Neural progenitor cell (in vitro differentiated cells): Measurements from ENCODE around the gene CKAP2L. TPM values are rescaled to one million over a fixed set of nuclear protein-coding genes. Genes with fewer than 3 reads are reported as not detected.
A peak's percentile ranks its signal among the peaks of the same experiment; 100 is the strongest.
"Not testable (repeated sequence)": the region's sequence is repeated elsewhere in the genome, so short reads cannot be mapped to it uniquely, and the experiment has no call there.

Experiments
- DNase-seq: peaks from one replicate; pipeline ENCODE4 v3.0.0-alpha.2; 2016; ENCODE audit warnings: low spot score
- H2AFZ ChIP-seq: fragments of 200-600 bp; sonication (generic); replicated peaks from 2 replicates; pipeline ENCODE4 v1.6.1; 2016; ENCODE audit warnings: antibody characterized with exemption
- H3F3A ChIP-seq: fragments of 200-600 bp; sonication (generic); 2 replicates; pipeline ENCODE4 v1.6.1; 2016; ENCODE audit warnings: antibody characterized with exemption, low read depth
- H3K27ac ChIP-seq: fragments of 200-600 bp; sonication (generic); 2 replicates; pipeline ENCODE4 v1.5.1; 2016; ENCODE audit warnings: mild to moderate bottlenecking
- H3K27me3 ChIP-seq: fragments of 200-600 bp; sonication (generic); 2 replicates; pipeline ENCODE4 v1.6.1; 2016; ENCODE audit warnings: mild to moderate bottlenecking, moderate library complexity
- H3K36me3 ChIP-seq: fragments of 200-600 bp; sonication (generic); 2 replicates; pipeline ENCODE4 v1.5.1; 2016
- H3K4me1 ChIP-seq: fragments of 200-600 bp; sonication (generic); 2 replicates; pipeline ENCODE4 v1.6.1; 2016; ENCODE audit warnings: mixed run types
- H3K4me2 ChIP-seq: fragments of 200-600 bp; sonication (generic); 2 replicates; pipeline ENCODE4 v1.6.1; 2016
- H3K4me3 ChIP-seq: fragments of 200-600 bp; sonication (generic); 2 replicates; pipeline ENCODE4 v1.5.1; 2016
- H3K79me2 ChIP-seq: fragments of 200-600 bp; sonication (generic); 2 replicates; pipeline ENCODE4 v1.6.1; 2016; ENCODE audit warnings: low read depth
- H3K9ac ChIP-seq: fragments of 200-600 bp; sonication (generic); 2 replicates; pipeline ENCODE4 v1.6.1; 2016
- H3K9me3 ChIP-seq: fragments of 200-600 bp; sonication (generic); 2 replicates; pipeline ENCODE4 v1.5.1; 2016; ENCODE audit warnings: low read depth
- H4K20me1 ChIP-seq: fragments of 200-600 bp; sonication (generic); 2 replicates; pipeline ENCODE4 v1.6.1; 2016; ENCODE audit warnings: low read depth
- H3K27ac Mint-ChIP-seq: 3 replicates; pipeline ENCODE4 v1.8.0; 2021; ENCODE audit warnings: mixed read lengths
- H3K27me3 Mint-ChIP-seq: 2 replicates; pipeline ENCODE4 v1.8.0; 2022; ENCODE audit warnings: low read depth, mild to moderate bottlenecking, inconsistent platforms, moderate library complexity, mixed read lengths; ENCODE audit not compliant: insufficient read depth
- H3K36me3 Mint-ChIP-seq: 3 replicates; pipeline ENCODE4 v1.8.0; 2021; ENCODE audit warnings: mixed read lengths
- H3K4me1 Mint-ChIP-seq: 3 replicates; pipeline ENCODE4 v1.8.0; 2021; ENCODE audit warnings: mixed read lengths
- H3K4me3 Mint-ChIP-seq: 3 replicates; pipeline ENCODE4 v1.8.0; 2021; ENCODE audit warnings: mild to moderate bottlenecking, moderate library complexity, mixed read lengths
- H3K9me3 Mint-ChIP-seq: 3 replicates; pipeline ENCODE4 v1.8.0; 2020; ENCODE audit warnings: mixed read lengths
- CTCF ChIP-seq: fragments of 200-600 bp; sonication (generic); IDR thresholded peaks from 2 replicates; pipeline ENCODE4 v1.5.1; 2017; ENCODE audit warnings: antibody characterized with exemption, mild to moderate bottlenecking
- EZH2 ChIP-seq: fragments of 200-600 bp; sonication (generic); IDR thresholded peaks from 2 replicates; pipeline ENCODE4 v1.6.1; 2017; ENCODE audit warnings: antibody characterized with exemption, mild to moderate bottlenecking, moderate library complexity
- EZH2phosphoT487 ChIP-seq: fragments of 200-600 bp; sonication (generic); IDR thresholded peaks from 2 replicates; pipeline ENCODE4 v1.6.1; 2017; ENCODE audit warnings: antibody characterized with exemption
- total RNA-seq: library from RNA; depleted of rRNA; stranded (reverse); fragments of >200 nt; gene quantifications from 2 replicates; pipeline ENCODE4 v1.2.3, GENCODE V29; 2015; ENCODE audit warnings: low replicate concordance

Gene CKAP2L
- total RNA-seq, 1 donor from 2014 or later: 53.7 TPM

GRCh38 chr2:112720785-112721184 lies 43.6 kb downstream of the CKAP2L start, which contains the start of gene NT5DC4:
NT5DC4 (plus strand) TSS chr2:112721020; CDS start chr2:112721080, 60 bp downstream.
- no peak within 1 kb of the TSS for H3K4me3 Mint-ChIP-seq
- no peaks in the 10 kb centered on the region for H4K20me1 ChIP-seq
- no peaks in the 10 kb centered on the region for H3K27me3 ChIP-seq
- no peak within 1 kb of the TSS for H3K4me2 ChIP-seq
- no peaks in the 10 kb centered on the region for H3K4me1 ChIP-seq
- H3K9ac ChIP-seq: no peak within 1 kb of the TSS
- H3K9me3 Mint-ChIP-seq: peaks cover 4% of the 10 kb centered on the region
- no peaks in the 10 kb centered on the region for H3K4me1 Mint-ChIP-seq
- no peak within 1 kb of the TSS for H2AFZ ChIP-seq
- H3K36me3 ChIP-seq: no peaks in the 10 kb centered on the region
- no peaks in the 10 kb centered on the region for H3K36me3 Mint-ChIP-seq
- DNase-seq: no peak
- no peaks in the 10 kb centered on the region for H3K79me2 ChIP-seq
- H3F3A ChIP-seq: no peaks in the 10 kb centered on the region
- no peaks in the 10 kb centered on the region for H3K9me3 ChIP-seq
- no peaks in the 10 kb centered on the region for H3K27me3 Mint-ChIP-seq
- no peak within 1 kb of the TSS for H3K27ac ChIP-seq
- H3K4me3 ChIP-seq: no peak within 1 kb of the TSS
- TF ChIP-seq CTCF (no peak), EZH2phosphoT487 (no peak), EZH2 (no peak)
- H3K27ac Mint-ChIP-seq: no peak within 1 kb of the TSS

- Histone ChIP-seq H3K36me3 (no peaks in the 10 kb centered on the region), H2AFZ (no peak overlapping the region), H3K9me3 (no peaks in the 10 kb centered on the region), H3K27ac (no peak overlapping the region), H3F3A (no peaks in the 10 kb centered on the region), H3K9ac (no peak overlapping the region), H3K27me3 (no peaks in the 10 kb centered on the region), H3K4me2 (no peak overlapping the region), H3K4me3 (no peak overlapping the region), H4K20me1 (no peaks in the 10 kb centered on the region), H3K79me2 (no peaks in the 10 kb centered on the region), H3K4me1 (no peaks in the 10 kb centered on the region)
- Mint-ChIP-seq H3K4me1 (peaks cover 2% of the 10 kb centered on the region), H3K27me3 (no peaks in the 10 kb centered on the region), H3K4me3 (peak overlapping the region; percentile 17), H3K27ac (no peak overlapping the region), H3K9me3 (peaks cover 4% of the 10 kb centered on the region), H3K36me3 (no peaks in the 10 kb centered on the region)
- TF ChIP-seq EZH2: no peak
- no peak for TF ChIP-seq EZH2phosphoT487
- TF ChIP-seq CTCF: no peak
- no peak for DNase-seq
Measured at GRCh38 chr2:112718863-112719370, 45.5 kb downstream of the CKAP2L start.

- not testable (repeated sequence) for H2AFZ ChIP-seq, H3F3A ChIP-seq, H3K4me3 ChIP-seq, H3K27ac Mint-ChIP-seq, H3K79me2 ChIP-seq, H3K36me3 Mint-ChIP-seq, H3K9me3 Mint-ChIP-seq, H3K27ac ChIP-seq, DNase-seq, H3K36me3 ChIP-seq, H3K9me3 ChIP-seq, H3K27me3 ChIP-seq, H4K20me1 ChIP-seq, H3K4me1 ChIP-seq, H3K4me2 ChIP-seq, H3K4me3 Mint-ChIP-seq, H3K27me3 Mint-ChIP-seq, H3K9ac ChIP-seq
- H3K4me1 Mint-ChIP-seq: peaks cover 19% of the 10 kb centered on the region
Measured at GRCh38 chr2:112716826-112717352, 47.5 kb downstream of the CKAP2L start.

- not testable (repeated sequence) for H3K4me3 ChIP-seq, H3K27me3 Mint-ChIP-seq, H3K4me2 ChIP-seq, DNase-seq, H3K36me3 ChIP-seq, H3K4me1 ChIP-seq, H3F3A ChIP-seq, H3K27ac Mint-ChIP-seq, H3K9me3 ChIP-seq, H2AFZ ChIP-seq, H3K36me3 Mint-ChIP-seq, H3K27me3 ChIP-seq, H3K79me2 ChIP-seq, H3K4me3 Mint-ChIP-seq, H4K20me1 ChIP-seq, H3K9ac ChIP-seq, H3K9me3 Mint-ChIP-seq, H3K27ac ChIP-seq
- H3K4me1 Mint-ChIP-seq: peaks cover 19% of the 10 kb centered on the region
Measured at GRCh38 chr2:112716094-112716493, 48.3 kb downstream of the CKAP2L start.
